Left hindlimb (tissue), 1 donor: ENCODE data around the gene CDK19.

Experiments
- DNase-seq: peaks from one replicate; pipeline ENCODE4 v3.0.0-alpha.2; 2018

The CDK19 gene

DNA sequence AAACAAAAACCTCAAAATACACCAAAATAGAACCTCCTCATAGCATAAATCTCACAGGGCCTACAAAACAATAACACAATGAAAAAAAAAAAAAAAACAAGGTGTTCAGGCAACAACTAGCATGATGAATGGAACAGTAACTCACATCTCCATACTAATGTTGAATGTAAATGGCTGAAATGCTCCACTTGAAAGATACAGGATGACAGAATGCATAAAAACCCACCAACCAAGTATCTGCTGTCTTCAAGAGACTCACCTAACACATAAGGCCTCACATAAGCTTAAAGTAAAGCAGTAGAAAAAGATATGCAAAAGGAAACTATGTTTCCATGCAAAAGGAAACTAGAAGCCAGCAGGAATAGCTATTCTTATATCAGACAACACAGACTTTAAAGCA is 121.3 kb downstream of the CDK19 start:
- DNase-seq, result no peak

DNA sequence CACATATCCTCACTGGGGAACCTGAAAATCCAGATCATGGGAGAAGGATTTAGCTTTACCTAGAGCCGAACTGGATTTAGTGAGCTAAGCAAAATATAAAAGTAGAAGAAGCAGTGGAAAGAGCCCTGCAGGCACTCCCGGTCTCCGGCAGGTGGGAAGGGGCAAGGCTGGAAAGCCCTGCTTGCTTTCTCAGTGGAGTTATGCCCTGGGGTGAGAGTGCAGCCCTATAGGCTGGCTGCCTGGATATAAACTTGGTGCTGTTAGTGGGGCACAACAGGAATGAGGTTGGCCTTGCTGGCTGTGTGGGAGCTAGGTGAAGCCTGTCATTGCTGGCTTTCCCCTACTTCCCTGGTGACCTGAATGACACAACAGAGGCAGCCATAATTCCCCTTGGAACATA is 122.0 kb downstream of the CDK19 start:
- no peak for DNase-seq

DNA sequence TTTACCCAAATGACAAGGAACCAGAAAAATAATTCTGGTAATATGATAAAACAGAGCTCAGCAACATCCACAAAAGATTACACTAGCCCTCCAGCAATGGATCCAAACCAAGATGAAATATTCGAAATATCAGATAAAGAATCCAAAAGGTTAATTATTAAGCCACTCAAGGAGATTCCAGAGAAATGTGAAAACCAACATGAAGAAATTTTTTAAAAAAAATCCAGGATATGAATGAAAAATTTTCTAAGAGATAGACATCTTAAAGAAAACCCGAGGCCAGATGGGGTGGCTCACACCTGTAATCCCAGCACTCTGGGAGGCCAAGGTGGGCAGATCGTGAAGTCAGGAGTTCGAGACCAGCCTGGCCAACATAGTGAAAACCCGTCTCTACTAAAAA is 124.4 kb downstream of the CDK19 start:
- no peak for DNase-seq

DNA sequence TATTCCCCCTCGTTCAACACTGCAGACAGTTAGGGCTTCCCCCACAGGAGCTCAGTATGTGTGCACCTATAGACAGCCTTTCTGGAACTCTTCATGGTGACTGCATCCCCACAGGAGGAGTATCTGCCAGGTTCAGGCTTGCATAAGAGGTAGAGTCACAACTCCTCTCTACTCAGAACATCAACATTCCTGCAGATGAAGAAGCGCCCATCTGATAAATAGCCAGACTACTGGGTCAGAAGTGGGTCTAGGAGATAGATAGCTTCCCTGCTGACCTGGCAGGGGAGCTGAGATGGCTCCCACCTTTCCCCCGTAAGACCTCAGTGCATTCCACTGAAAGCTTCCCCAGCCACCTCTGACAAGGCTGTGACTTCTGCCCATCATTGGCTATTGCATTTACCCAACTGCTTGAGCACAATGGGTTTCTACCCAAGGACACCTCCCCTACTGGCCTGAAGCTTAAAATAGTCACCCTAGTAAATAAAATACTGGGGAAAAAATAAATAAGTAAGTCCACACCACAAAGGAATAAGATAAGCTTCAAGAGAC is 125.1 kb downstream of the CDK19 start:
- DNase-seq, result no peak

DNA sequence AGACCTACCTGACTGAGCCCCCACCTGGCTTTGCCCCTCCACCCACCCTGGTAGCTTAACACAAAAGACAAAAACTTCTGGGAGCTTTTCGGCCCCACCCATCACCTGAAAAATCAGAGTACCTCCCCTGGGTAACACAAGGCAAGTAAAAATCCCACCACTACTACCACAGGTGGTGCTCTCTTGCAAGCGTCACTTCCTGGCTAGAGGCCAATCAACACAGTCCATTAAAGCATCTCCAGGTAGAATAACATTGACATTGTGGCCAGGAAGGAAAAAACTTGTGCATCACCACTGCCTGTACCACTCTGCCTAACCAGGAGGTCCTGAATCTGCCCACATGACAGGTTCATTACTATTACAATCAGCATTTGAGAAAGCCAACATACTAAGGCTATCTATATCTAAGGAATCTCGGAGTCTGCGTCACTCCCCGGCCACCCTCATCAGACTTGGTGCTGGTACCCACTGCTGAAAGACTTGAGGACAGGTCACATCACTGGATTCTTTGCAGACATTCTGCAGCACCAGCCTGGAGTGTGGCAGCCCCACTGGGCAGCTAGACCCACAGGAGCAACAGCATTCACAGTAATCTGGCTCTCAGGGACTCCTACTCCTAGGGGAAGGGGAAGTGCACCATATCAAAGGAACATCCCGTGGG is 125.9 kb downstream of the CDK19 start:
- no peak for DNase-seq

DNA sequence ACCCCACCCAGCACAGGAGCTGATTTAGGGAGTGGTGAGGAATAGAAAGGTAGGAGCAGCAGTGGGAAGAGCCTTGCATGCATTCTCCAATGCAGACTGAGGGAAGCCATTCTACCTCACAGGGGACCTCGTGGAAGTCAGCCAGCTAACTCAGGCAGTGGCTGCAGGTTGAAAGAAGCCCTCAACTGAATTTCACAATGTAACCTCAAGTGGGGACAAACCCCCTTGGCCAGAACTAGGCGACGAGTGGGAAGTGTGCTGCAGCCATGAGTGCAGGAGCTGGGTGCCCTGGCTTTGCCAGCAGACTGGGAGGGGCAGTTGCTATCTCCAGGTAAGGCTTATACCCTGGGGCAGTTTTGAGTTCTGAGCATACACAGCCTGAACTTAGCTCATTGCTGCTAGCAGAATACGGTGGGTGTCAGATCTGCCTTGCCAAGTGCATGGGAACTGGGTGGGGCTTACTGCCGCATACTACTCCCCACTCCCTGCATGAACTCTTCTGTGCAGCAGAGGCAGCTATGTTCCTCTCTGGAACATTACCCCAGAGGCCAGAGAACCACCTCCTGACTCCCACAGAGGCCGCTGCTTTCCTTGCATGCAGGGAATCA is 126.5 kb downstream of the CDK19 start:
- no peak for DNase-seq

DNA sequence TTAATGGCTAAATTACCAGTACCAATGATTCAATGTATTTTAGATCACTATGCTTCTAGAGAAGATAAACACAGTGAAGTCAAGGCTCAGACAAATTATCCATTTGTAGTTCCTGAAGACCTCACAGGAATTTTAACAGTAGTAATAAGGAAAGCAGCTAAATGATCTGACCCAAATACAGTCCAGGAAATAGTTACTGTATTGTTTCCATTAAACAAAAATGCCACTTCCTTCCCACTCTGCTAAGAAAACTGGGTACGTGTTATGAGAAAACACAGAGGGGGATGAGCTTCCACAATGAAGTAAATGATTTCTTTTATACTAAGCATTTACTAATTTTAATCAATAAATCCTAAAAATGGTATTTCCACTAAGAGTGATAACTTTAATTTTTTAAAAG is 127.9 kb downstream of the CDK19 start:
- no peak for DNase-seq

DNA sequence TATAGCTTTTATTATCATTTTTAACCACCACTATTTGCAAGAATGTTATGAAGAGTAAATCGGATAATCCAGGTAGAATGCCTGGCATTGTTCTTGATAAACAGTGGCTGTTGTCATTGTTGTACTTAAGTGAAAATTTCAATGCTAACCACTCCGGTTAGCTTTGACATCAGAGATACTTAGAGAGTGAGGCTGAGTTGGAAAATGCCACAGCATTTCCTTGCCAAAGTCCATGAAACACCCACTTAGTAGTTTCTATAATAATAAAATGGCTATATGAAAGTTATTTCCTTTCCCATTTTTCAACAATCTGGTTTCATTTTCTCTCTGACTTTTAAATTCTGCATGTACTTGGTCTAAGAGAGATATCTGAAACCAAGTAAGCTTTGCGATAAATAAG is 132.0 kb downstream of the CDK19 start:
- no peak for DNase-seq

DNA sequence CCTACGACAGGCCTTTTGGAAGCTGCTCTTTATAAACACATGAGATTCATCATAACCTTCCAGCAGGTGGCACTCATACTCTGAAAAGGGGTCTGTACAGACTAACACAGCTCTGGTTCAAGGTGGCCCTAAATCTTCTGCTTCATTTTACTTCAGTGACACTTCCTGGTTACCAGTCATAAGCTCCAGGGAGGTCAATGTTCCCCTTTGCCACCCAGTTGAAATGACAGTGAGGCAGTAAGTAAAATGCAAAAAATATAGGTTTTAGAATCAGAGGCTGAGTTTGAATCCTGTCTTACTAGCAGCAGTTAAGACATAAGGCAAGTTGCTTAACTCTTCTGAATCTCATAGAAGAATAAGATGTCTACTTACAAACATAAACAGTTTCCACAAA is 132.8 kb downstream of the CDK19 start:
- DNase-seq, result peak; percentile 41

DNA sequence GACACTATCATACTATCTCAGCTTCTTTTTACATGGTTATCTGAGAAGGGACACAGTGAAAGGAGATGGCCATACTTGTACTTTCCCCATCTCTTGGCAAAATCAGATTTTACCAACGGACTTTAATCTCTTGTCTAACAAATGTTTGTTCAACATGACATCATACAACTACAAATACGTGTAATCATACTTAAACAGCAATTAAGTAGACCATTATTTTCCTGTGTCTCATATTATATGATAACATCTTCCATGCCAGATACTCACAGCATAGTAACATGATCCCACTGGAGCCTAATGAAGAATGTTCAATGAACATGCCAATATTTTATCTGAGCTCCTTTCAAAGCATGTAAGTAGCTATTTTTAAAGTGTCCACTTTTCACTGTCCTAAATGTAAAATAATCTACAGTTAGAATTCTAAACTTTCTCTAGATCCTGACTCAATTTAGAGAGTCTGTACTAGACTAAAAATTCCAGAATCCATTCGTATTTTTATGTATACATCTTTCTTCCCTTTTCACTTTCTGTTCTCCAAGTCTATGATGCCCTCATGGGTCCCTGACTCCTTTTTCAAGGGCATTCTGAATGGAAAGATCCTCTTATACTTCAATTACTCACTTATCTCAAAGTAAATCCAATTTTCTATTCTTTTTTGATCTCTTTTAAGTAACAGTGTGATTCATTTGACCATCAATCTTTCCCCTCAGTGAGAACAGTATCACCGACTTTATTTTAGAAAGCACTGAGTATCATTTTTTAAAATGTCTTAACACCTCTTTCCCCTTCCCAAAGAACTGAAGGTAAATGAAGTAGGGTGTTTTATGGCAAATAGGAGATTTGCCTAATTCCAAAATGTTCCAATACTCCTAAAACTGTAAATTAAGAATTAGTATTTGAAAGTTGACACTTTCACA is 133.5 kb downstream of the CDK19 start:
- no peak for DNase-seq

DNA sequence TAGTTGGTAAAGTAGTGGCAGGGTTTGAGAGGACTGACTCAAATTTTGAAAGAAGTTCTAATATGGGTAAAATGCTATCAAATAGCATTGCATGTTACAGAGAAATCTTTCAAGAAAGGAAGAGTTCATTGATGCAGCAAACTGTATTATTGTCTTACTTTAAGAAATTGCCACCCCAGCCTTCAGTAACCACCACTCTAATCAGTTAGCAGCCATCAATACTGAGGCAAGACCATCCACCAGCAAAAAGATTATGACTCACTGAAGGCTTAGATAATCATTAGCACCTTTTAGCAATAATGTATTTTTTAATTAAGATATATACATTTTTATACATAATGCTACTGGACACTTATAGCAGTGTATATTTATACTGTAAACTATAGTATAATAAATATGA is 138.9 kb downstream of the CDK19 start:
- DNase-seq, result no peak

DNA sequence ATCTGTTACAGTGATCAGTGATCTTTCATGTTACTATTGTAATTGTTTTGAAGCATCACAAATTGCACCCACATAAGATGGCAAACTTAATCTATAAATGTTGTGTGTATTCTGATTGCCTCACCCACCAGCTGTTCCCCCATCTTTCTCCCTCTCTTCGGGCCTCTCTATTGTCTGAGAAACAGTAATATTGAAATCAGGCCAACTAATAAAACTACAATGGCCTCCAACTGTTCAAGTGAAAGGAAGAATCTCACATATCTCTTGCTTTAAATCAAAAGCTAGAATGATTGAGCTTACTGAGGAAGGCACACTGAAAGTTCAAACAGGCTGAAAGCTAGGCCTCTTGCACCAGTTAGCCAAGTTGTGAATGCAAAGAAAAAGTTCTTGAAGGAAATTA is 141.2 kb downstream of the CDK19 start:
- no peak for DNase-seq

DNA sequence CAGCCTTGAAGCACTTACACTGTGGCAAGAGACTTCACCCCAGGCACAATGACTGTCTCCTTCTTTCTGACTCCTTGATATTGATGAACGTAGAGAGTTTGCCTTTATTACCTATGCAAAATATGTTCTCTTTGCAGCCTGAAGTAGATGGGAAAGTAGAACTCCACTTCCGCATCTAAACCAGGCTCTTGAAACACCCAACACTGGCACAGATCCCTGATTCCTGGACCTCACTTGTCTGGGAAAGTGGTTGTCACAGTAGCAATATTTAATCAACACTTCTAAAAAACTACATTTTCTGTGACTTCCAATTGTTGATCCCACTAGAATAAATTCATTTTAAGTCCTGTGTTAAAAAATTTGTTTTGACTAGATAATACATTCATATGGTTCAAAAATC is 143.1 kb downstream of the CDK19 start:
- no peak for DNase-seq

DNA sequence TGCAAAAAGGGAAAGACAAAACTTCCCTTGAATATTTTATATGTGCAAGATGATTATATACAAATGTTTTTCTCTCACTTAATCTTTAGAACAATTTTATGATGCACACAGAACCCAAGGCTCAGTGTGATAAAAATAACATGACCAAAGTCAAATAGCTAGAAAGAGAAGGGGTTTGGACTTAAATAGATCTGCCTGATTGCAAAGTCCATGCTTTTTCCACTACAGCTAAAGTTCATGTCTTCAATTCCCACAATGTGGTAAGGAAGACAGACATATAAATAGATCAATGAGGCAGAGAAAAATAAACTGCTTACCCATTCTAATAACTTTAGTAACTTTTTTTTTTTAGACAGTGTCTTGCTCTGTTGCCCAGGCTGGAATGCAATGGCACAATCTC is 143.8 kb downstream of the CDK19 start:
- DNase-seq, result no peak

DNA sequence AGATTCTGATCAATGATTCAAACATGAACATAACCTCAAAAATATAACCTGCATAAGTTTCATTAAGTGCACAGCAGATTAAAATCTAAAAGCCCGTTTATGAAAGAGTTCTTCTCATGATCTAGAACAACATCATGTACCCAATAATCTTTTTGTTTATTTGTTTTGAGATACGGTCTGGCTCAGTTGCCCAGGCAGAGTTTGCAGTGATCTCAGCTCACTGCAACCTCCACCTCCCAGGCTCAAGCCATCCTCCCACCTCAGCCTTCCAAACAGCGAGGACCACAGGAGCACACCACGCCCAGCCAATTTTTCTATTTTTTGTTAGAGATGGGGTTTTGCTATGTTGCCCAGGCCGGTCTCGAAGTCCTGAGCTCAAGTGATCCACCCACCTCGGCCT is 149.7 kb downstream of the CDK19 start:
- no peak for DNase-seq

DNA sequence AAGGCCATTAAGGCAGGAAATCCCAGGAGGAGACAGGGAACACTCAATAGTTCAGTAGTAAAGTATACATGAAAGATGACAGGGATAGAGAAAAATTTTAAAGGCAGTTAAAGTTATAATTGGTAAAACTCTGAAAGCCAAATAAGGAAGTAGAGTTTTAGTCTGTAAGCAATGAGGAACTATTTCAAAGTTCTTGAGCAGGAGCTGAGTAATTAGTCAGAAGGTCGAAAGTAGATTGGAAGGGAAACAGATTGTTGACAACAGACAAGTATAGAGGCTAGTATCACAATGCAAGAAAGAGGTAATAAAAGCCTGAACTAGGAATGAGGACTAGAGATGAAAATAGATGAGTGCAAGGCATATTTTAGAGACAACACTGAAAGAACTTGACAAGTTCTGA is 150.3 kb downstream of the CDK19 start:
- no peak for DNase-seq

DNA sequence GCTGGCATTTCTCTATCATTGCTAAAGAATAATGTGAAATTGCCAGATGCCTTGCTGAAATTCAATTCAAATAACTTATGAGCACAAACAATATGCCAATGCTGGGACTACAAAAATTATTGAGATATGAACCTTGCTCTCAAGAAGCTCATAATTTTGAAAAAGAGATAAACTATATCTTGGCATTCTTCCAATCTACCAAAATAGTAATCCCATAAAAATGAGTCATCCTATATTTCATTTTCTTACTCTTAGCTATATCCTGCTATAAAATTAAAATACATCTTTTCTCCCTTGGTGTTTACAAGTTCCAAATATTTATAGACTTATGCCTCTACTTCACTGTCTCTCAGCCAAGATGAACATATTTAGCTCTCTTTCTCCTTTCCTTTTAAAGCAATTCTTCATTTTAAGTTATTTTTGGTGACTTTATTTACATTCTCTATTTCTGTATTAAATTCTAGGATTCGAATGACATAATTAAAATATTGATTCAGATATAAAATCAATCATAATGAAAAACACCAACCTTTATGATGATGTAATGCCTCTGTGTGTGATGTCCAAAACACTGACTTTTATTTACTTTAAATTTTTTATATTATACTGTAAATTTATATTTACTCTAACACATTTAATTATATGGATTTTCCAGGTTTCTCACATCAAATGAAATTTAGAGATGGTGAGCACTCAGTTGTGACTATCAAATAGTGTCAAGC is 152.6 kb downstream of the CDK19 start:
- DNase-seq, result no peak

DNA sequence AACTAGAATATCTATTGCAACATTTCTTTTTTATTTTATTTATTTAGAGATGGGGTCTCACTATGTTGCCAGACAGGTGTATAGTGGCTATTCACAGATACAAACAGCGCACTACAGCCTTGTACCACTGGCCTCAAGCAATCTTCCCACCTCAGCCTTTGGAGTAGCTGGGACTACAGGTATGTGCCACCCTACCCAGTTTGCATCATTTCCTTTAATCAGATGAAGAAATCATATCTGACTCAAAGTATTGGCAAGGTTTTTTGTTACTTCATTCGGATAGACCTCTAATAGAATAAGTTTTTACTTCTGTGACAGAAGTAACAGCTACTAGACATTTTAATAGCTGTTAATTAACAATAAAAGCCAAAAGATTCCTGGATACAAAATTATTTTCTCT is 153.9 kb downstream of the CDK19 start:
- DNase-seq, result no peak

DNA sequence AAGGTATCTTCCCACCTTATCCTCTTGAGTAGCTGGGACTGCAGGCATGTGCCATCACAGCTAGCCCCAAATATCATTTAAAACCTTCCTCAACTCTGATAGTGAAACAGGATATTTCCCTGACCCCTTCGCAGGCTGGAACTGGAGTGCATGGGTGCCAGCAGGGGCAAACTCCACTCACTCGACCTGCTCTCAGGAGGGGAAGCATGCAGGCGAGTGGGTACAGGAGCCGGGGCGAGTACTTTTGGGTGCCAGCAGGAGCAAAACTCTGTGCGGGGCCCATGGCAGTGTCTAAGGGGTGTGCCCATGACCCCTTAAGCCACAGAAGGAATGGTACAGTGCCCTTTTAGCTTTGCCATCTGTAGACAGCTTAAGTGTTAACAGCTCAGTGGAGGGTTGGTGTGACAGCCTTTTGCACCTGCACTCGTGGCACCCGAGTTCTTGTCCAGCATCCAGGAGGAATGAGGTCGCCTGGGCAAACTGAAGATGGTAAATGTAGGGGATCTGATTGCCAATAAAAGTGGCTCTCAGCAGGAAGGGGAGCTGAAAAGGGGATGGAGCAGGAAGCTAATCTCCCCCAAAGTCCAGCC is 155.1 kb downstream of the CDK19 start:
- no peak for DNase-seq

DNA sequence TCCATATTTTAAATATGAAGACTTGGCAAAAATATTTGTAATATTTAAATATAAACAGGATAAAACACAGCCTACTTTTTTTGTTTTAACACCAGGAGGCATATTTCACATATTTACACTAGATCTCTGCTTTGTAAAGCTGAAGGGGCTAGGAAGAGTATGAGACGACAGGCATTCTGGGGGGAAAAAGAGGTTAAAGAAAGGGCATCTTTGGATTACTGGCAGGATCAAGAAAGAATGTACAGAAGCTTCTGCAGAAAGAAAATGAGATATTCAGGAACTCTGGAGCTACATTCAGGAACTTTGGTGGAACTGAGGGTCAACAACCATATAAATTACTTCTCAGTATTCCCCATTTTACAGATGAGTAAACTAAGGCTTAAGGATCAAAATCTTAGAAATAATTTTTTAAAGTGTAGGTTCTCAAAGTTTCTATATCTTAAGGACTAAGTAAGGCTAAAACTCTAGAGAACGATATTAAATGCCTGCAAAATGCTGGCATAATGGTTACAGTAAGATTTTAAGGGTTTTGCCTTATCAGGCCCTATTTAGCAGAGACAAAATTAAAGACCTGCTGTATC is 156.5 kb downstream of the CDK19 start:
- no peak for DNase-seq

DNA sequence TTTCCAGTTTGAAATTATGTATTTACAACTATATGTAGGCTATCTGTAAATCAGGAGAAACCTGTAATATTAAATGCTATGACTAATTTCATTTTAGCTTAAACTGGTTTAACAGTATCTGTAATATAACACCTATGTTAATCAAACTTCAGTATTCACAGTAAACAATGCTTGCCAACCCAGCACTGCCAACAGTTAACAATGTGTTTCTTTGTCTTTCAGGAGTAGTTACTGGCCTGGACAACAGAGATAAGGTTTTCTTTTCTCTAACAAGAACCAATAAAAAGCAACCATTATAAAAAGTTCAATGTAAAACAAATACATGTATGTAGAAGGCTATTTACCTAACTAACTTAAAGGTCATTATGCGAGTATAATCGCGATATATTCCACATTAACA is 158.8 kb downstream of the CDK19 start:
- no peak for DNase-seq

DNA sequence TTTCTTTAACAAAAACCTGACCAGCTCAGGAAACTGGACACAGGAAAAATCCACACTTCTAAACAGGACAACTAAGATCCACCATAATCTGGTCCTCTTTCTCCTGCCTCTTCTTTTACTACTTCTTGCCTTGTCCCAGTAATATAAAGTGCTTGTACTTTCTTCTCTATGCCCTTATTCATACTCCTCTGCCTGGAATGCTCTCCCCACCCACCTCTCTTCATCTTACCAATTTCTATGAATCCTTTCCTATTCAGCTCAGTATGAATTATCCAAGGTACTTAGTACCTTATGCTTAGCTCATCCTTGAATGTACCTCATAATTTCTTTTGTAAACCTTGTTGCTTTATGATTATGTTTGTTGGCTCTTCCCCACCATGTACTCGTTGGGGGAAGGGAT is 159.4 kb downstream of the CDK19 start:
- DNase-seq, result no peak
